HG03060 (cell line): ENCODE results near the gene GOLGA1.
"Not testable (repeated sequence)": the region's sequence is repeated elsewhere in the genome, so short reads cannot be mapped to it uniquely, and the experiment has no call there.

Experiments
- ATAC-seq: cut with Tn5 transposase; IDR thresholded peaks from one replicate; pipeline ENCODE4 v1.9.1; 2021; ENCODE audit warnings: low read depth, moderate number of reproducible peaks; ENCODE audit not compliant: unreplicated experiment

Gene GOLGA1, protein sequence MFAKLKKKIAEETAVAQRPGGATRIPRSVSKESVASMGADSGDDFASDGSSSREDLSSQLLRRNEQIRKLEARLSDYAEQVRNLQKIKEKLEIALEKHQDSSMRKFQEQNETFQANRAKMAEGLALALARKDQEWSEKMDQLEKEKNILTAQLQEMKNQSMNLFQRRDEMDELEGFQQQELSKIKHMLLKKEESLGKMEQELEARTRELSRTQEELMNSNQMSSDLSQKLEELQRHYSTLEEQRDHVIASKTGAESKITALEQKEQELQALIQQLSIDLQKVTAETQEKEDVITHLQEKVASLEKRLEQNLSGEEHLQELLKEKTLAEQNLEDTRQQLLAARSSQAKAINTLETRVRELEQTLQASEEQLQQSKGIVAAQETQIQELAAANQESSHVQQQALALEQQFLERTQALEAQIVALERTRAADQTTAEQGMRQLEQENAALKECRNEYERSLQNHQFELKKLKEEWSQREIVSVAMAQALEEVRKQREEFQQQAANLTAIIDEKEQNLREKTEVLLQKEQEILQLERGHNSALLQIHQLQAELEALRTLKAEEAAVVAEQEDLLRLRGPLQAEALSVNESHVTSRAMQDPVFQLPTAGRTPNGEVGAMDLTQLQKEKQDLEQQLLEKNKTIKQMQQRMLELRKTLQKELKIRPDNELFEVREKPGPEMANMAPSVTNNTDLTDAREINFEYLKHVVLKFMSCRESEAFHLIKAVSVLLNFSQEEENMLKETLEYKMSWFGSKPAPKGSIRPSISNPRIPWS

DNA sequence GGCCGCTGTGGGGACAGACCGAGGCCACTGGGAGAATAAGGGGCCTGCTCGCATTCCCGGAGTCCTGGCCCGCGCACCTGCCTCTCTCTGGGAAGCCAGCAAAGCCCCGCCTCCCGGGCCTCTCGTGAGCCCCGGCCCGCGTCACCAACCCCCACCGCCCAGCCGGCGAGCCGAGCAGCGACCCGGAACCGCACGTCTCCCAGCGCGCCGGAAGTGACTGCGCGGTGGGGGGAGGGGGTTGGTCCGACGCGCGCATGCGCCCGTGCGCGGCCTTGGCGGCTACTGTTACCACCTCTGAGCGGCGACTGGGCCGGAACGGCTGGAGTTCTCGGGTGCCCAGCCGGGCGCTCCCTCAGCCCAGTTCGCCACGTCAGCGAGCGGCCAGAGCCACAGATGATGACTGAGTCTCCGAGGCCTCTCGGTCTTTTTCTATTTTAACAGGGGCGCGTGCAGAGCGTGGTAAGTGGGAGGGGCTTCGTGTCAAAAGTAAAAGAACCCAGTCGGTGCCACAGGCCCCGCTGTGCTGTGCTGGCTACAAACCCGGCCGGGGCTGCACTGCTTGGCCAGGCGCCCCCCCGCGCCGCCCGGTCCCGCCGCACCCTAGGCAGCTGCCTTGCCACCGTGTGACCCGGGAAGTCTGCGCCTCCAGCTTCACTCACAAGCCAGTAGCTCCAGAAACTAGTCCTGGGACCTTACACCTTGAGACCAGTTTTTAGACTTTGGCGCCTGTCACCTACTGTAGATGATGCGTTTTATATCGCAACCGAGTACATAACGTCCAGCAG lies at the start of gene GOLGA1:
TSS of gene GOLGA1 (minus strand) at position 190 of the 785 bp plus-strand sequence. CDS start 2,372 bp downstream, outside the sequence.
- ATAC-seq, result peak; percentile 67

DNA sequence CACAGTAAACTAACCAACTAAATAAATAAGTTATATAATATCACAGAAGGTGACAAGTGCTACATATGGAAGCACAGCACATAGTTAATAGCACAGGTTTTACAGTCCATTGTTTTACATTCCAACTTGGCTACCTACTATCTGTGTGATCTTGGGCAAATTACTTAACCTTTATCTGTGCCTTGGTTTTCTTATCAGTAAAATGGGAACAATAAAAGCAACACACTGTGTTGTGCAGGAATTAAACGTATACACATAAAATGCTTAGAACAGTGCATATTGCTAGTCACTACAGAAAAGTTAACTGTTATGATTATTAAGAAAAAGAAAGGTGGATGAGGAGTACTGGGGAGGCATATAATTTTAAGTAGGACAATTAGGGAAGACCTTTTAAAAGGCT lies 42.8 kb upstream of the GOLGA1 start:
- no peak for ATAC-seq

DNA sequence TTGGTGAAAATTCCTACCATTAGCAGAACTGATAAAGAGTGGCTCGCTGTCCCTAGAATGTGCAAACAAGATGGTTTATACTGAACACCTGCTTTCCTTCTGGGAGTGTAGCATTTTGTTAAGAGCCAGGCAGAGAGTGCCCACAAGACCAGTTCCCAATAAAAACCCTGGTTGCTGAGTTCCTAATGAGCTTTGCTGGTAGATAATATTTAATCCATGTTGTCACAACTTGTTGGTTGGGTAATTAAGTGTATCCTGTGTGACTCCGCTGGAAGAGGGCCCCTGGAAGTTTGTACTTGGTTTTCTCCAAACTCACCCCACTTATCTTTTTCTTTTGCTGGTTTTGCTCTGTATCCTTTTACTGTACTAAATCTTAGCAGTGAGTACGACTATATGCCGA lies 39.5 kb upstream of the GOLGA1 start:
- no peak for ATAC-seq

- ATAC-seq, result no peak
Observed at GRCh38 chr9:124975131-124975530, 34.2 kb upstream of the GOLGA1 start.

DNA sequence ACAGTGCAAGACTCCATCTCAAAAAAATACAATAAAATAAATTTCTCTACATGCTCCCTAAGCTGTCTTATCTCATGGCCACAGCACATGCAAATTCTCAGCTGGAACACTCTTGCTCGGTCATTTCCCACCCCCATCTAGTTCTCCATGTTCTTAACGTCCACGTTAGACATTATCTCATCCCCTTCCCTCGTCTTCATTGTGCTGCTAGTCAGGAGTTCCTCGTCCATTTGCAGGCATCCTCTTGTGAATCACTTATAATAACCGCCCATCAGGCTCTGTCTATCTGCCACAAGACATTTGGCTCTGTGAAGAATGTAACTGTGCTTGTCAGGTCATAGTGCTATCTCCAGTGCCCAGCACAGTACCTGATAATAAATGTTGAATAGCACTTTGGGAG lies 32.9 kb upstream of the GOLGA1 start:
- ATAC-seq, result no peak

DNA sequence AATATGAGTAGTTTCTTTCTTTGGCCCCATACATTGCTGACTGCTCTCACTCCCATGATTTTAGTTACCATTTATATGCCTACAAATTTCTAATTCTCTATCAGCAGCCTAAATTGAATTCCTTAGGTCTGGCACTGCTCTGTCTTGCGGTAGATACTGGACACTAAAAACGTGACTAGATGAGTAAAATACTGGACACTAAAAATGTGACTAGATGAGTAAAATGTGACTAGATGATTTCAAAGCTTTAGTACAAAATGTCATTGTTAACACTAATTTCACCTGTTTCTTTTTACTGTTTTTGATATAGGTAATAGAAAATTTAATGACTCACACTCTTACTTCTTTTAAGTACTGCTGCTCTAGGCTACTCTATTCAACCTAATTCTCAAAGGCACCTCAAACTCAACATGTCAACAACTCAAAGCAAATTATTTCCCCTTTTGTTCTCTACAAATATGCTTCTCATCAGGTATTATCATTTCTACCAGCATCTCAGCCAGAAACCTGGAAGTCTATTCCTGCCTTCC lies 31.4 kb upstream of the GOLGA1 start:
- no peak for ATAC-seq

- no peak for ATAC-seq
Observed at GRCh38 chr9:124969401-124969800, 28.5 kb upstream of the GOLGA1 start.

DNA sequence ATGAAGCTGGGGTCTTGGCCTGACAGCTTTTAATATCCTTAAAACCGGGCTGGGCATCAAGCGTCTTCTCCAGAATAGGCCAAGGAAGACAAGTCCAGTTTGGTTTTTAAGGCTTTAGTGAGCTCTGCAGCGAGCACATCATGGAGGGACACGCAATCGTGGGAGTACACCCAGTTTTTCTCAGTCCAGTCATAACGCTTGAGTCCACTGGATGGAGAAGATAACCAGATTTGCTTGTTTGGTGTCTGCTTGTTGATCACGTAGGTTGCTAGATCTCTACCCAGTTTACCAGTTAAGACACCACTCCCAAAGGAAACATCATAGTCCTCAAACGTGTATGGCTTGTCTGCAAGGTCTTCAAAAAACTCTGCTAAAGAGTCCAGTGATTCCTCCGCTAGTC lies 27.4 kb upstream of the GOLGA1 start:
- no peak for ATAC-seq

DNA sequence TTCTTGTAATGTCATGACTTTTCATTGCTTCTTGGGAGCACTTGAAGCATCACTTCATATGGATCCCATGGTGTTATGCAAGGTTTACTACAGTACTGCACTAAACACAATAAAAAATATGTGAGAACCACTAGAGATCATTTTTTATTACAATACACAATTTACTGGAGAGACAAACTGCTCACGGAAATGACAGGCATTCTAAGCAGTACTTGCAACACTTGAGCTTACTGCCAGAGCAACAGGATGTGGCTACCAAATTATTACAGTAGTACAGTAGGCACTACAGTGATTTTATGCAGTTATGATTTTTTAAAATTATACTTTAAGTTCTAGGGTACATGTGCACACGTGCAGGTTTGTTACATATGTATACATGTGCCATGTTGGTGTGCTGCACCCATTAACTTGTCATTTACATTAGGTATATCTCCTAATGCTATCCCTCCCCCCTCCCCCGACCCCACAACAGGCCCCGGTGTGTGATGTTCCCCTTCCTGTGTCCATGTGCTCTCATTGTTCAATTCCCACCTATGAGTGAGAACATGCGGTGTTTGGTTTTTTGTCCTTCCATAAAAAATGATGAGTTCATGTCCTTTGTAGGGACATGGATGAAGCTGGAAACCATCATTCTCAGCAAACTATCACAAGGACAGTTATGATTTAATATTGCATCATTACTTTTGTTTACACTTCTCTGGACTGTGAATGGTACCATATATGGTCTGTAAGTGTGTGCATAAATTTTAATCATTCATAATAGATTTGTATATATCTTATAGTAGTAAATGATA lies 25.1 kb upstream of the GOLGA1 start:
- ATAC-seq, result not testable (repeated sequence)

DNA sequence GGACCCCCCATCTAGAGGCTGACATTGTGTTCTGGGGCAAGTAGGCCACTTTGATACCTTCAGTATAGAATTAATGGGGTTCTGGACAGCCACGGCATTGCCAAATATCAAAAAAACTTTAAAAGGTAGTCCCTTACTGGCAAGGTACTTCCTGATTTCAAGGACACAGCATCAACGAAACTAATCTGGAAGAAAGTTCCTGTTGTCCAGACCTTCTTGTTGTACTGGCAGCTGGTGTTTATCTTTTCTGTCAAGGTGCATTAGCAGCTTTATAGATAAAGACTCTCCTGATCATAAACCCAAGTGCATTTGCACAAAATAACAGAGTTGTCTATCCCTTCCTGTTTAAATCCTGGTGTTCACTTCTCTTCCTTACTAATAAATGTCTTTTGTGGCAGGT lies 23.7 kb upstream of the GOLGA1 start:
- ATAC-seq, result no peak

- no peak for ATAC-seq
Observed at GRCh38 chr9:124964056-124964455, 23.2 kb upstream of the GOLGA1 start.

GRCh38 chr9:124960409-124960752 lies 19.5 kb upstream of the GOLGA1 start:
- no peak for ATAC-seq

GRCh38 chr9:124959671-124960408 lies 19.0 kb upstream of the GOLGA1 start:
- not testable (repeated sequence) for ATAC-seq

DNA sequence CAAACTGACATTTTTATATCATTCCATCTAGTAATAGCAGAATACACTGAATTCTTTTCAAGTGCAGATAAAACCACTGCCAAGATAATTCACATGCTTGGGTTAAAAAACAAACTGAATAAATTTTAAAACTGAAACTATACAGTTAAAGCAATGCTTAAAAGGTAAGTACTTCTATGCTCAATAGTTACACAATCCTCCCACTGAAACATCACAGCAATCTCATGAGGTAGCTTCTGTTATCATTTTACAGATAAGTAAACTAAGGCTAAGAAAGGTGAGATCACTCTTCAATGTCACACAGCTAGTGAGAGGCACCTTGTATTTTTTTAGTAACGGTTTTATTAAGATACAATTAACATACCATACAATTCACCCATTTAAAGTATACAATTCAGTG lies 13.4 kb upstream of the GOLGA1 start:
- ATAC-seq, result no peak

DNA sequence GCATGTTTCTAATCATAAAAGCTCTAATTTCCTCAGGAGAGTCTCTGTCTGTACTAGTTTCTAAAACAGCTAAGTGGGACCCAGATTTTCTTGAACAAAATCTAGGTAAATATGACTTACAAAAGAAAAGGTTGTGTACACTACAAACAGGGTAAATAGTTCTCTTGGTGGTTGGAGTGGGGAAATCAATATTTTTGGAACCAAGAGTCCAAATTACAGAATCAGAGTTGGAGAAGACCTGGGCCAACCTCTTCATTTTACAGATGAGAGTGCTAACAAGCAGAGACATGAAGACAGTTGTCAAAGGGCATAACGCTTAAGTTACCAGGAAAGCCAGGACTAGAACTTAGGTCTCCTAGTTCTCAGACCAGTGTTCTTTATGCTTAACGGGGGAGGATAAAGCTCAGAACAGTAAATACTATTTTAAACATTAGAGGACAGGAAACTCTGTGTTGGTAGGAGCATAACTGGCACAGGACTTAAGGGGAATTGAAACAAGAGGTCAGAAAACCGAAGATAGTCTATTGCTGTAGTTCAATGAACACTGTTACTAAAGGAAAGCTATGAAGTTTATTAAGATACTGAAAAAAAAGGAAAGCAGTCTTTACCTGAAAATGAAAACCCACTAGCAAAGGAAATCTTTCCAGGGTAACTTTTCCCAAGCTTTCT lies 9.3 kb upstream of the GOLGA1 start:
- no peak for ATAC-seq

DNA sequence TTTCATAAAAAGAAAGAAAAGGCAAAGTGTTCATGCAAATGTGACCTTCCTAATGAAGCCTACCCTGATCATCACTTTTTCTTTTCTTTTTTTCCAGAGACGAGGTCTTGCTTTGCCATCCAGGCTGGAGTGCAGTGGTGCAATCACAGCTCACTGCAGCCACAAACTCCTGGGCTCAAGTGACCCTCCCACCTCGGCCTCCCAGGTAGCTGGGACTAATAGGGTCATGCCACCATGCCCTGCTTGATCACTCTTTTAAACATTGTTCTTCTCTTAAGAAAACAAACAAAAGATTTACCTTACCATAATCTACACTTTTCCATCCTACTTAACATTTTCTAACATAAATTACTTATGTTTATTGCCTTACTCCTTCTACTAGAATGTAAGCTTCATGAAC lies 8.5 kb upstream of the GOLGA1 start:
- ATAC-seq, result no peak

DNA sequence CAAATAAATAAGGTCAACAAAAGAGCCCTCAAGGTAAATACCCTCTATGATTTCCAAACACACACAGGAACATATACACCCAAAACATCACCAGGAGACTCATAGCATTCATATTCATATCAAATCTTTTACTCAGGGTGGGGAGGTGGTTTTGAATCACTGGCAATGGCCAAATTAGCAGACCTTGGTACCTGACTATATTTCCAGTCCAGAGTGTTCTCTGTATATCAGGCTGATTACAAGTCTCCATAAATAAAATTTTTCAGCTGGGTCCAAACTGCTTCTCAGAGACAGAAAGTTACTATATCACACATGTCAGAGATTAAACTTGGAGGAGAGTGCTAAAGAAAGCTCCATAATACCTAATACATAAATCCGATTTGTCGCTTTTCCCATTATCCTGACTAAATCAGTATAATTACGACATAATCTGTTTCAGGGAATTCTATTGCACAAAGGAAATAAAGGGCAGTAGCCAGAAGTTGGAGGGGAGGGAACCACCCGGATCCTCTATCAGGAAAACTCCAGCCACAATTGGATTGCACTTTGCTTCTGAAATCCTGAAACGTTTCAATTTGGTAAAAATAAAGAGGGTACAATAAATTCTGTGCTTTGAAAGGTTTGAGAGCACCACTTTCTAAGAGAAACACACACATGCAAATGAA lies 7.0 kb upstream of the GOLGA1 start:
- no peak for ATAC-seq

DNA sequence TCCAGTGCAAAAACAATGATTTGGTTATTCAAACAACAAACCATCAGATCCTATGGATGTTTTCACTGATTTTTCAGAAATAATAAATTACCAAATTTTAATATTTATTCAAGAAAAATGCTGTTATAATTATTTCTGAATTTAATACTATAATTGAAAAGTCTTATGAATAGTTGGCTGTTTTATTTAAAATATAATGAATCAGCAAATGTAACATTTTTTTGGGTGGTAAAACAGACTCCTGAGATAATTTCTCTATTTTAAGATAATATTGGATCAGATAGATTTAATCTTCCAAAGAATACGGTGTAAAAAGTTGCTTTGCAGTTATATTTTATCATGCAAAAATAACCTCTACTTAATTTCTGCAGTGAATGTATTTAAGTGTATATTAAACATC lies 5.3 kb upstream of the GOLGA1 start:
- ATAC-seq, result no peak
